Stimulated activated CD8-positive, alpha-beta memory T cell treated with anti-CD3 and anti-CD28 coated beads, Interleukin-12 subunit alpha, Interleukin-12 subunit beta, amount 100 ng/mL, for 24 hours (primary cell): Measurements from ENCODE around the gene AGFG2.
A peak's percentile ranks its signal among the peaks of the same experiment; 100 is the strongest.

Experiments
- DNase-seq: peaks from one replicate; pipeline ENCODE4 v3.0.0-alpha.2; 2020; ENCODE audit errors: extremely low read depth

AGFG2 gene

DNA sequence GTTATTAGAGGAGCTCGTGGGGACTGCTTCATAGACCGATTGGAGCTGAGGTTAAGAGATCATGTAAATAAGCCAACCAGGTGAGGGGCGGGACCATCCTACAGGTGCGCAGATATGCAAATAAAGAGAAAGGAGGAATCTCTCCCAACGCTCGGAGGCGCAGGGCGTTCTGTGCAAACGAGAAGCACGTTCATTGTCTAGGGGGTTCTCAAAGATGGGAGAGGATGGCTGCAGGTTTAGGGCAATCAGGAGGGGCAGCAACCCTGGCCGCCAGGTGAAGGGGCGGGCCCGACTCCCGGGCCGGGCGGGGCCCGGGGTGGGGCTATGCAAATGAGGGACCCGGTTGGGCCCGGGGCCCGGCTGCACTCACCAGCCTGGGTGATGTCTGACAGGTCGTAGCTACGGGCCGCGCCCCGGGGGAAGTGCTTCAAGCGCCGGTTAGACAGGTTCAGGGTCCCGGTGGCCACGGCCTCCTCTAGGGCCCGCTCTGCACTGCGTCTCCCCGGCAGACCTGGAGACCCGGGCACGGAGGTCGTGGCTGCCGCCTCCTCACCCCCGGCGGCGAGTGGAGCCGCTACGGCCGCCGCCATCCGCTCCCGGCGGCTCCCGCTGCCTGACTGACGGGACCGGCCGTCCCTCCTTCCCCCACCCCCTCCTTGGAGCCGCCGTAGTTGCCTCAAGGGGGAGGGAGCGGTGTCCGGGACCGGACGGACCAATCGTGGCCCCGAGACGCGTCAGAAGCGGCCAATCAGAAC lies 46.7 kb downstream of the AGFG2 start, which contains the start of gene LRCH4:
TSS of gene LRCH4 (minus strand) at position 619 of the 755 bp plus-strand sequence. CDS start at position 590, 29 bp downstream.
- DNase-seq, result no peak

DNA sequence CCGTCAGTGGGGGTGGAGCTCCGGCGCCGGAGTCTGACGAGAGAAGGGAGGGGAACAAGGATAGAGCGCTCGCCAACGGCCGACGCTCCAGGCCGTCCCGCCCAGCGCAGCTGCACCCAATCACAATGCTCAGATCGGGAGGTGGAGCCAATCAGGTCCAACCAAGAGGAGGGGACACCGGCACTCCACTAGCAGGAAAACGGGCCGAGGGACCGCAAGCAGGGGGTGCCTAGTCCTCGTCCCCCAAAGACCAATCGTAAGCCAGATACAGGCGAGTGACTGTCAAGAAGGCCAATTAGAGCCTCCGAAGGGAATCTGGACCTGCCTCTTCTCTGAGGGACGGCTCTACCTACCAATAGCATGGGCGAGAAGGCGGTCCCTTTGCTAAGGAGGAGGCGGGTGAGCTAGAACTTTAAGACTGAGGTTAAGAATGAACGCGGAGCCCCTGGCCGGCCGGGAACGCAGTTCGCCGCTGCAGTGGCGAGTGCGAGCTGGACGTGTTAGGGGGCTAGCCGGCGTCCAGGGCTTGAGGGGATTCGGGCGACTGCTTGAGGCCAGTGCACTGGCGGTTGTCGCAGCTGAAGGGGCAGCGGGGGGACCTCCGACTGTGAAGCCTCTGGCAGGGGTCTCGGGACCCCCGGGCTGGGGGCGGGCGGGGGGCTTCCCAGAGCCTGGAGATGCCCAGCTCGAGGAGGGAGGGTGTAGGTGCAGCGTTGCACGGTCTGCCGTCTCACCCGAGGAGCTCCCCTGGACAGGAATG lies 47.4 kb downstream of the AGFG2 start, which contains the start of gene FBXO24:
TSS of gene FBXO24 (plus strand) at position 63 of the 760 bp plus-strand sequence. CDS start at position 361, 298 bp downstream.
- peak; percentile 97 for DNase-seq

DNA sequence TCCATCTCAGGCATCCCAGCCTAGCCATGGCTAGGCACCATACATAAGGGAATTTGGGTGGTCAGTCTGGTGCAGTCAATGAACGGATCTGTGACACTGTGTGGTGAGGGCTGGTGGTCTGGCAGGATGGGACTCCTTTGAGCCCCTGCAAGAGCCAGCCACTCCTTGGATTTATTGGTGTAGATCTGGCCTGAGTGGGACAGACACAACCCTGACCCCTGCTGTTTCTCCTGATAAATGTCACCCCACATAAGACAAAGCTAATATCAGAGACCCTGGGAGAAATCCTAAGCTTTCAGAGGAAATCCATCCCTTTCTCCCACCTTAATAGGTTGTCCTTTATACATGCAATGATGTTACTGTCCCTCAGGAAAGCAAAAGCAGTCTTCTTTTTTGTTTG lies 49.4 kb downstream of the AGFG2 start:
- no peak for DNase-seq

DNA sequence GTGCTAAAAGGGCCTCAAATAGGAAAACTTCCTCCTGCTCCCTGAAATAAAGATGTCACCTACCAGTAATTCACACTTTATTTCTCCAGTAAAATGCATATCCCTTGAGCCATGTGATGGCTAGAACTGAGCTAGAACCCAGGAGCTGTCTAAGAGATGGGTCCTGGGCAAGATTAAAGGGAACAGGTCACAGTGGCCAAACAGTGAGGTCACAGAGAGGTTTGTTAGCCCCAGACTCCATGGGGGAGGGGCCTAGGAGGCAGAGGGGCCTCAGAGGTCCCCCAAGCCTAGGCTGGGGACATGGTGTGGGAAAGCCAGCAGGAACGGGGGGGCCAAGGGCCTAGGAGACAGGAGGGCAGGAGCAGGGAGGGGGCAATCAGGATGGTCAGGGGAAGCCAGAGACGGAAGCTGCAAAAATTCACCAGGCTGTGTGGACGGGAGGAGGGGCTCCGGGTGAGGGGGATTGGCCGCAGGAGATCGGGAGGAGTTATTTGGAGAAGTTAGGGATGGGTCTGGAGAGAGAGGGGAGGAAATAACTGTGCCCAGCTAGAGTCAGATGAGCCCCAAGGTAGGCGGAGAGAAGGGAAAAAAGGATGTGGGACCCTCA lies 50.4 kb downstream of the AGFG2 start:
- no peak for DNase-seq

DNA sequence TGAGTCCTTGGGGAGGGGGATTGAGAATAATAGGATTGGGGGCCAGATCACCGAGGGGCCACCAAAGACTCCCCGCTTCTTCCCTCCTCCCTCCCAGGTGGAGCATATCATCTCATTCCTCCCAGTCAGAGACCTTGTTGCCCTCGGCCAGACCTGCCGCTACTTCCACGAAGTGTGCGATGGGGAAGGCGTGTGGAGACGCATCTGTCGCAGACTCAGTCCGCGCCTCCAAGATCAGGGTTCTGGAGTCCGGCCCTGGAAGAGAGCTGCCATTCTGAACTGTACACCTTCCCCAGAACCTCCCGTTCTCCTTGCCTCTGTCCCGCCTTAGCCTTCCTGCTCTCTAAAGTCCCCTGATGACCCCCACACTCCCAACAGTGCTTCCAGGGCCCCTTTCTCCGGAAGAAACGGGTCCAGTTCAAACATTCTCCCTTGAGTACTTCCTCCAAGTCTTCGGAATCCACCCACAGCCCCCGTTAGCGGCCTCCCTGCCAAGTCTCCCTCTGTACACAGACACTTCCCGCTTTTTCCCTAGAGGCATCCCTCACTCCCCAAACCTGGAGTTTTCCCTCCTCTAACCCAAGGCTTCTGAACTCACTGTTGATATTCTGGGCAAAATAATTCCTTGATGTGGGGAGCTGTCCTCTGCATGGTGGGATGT lies 51.2 kb downstream of the AGFG2 start:
- no peak for DNase-seq

DNA sequence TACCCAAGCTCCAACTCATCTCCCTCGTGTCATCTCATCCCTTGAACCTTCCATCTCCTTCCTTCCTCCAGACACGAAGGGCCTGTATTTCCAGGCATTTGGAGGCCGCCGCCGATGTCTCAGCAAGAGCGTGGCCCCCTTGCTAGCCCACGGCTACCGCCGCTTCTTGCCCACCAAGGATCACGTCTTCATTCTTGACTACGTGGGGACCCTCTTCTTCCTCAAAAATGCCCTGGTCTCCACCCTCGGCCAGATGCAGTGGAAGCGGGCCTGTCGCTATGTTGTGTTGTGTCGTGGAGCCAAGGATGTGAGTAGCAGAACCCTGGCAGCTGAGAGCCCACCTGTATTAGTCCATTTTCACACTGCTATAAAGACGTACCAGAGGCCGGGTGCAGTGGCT lies 52.6 kb downstream of the AGFG2 start:
- DNase-seq, result no peak

DNA sequence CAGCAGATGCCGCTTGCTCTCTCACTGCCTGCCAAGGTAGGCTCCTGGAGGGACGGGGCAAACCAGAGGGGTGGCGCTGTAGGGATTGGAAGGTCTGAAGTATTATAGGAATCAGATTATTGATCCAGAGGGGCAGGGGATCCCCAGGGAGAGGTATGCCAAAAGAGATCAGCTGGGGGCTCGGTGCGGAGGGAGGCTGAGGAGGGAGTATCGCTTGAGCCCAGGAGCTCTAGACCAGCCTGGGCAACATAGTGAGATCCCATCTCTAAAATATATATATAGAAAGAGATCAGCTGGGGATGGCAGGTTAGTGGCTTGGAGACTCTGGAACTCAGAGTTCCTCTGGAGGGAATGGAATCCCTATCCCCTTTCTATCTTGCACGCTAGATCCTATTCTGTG lies 56.2 kb downstream of the AGFG2 start:
- no peak for DNase-seq

DNA sequence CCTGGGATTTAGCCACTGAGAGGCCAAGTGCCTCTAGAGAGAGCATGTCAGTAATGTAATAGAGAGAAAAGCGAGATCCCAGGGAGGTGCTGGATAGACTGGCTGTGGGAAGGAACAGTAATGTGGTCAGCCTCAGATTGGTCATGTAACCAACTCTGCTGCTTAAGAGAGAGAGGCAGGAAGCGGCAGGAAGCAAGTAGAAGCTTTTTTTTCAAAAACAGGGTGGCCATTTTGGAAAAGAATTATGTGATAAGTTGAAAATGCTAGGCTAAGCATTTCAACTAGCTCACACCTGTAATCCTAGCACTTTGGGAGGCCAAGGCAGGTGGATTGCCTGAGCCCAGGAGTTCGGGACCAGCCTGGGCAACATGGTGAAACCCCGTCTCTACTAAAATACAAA lies 59.4 kb downstream of the AGFG2 start:
- DNase-seq, result no peak

DNA sequence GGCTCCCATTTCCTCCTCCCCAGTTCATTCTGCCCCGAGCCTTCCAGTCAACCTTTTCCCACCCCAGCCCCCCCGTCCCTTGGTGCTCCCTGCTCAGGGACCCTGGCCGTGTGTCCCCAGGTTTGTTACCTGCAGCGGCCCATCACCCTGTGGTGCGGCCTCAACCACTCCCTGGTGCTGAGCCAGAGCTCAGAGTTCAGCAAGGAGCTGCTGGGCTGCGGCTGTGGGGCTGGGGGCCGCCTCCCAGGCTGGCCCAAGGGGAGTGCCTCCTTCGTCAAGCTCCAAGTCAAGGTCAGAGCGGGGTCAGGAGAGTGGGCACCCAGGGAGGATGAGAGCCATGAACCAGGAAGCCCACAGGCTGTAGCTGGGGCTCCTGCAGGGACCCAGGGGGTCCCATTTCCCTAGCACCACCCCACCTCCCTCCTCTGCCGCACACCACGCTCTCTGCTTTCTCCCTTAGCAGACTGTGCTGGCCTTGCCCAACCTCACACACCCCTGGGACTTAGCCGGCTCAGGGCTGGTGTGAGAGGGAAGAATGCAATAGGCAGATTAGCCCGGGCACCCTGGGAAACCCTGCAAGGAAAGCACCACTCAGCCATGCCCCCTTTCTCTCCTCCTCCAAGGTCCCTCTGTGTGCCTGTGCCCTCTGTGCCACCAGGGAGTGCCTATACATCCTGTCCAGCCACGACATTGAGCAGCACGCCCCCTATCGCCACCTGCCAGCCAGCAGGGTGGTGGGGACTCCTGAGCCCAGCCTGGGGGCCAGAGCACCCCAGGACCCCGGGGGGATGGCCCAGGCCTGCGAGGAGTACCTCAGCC lies 61.1 kb downstream of the AGFG2 start:
- DNase-seq, result no peak

DNA sequence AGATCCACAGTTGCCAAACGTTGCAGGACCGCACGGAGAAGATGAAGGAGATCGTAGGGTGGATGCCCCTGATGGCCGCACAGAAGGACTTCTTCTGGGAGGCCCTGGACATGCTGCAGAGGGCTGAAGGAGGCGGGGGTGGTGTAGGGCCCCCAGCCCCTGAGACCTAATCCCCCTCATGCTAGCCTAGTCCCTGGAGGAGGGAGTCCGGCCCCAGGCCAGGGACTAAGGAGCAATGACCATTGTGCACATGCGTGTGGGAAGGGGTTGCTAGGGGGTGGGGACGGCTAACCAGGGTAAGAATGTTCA lies 61.7 kb downstream of the AGFG2 start:
- no peak for DNase-seq

DNA sequence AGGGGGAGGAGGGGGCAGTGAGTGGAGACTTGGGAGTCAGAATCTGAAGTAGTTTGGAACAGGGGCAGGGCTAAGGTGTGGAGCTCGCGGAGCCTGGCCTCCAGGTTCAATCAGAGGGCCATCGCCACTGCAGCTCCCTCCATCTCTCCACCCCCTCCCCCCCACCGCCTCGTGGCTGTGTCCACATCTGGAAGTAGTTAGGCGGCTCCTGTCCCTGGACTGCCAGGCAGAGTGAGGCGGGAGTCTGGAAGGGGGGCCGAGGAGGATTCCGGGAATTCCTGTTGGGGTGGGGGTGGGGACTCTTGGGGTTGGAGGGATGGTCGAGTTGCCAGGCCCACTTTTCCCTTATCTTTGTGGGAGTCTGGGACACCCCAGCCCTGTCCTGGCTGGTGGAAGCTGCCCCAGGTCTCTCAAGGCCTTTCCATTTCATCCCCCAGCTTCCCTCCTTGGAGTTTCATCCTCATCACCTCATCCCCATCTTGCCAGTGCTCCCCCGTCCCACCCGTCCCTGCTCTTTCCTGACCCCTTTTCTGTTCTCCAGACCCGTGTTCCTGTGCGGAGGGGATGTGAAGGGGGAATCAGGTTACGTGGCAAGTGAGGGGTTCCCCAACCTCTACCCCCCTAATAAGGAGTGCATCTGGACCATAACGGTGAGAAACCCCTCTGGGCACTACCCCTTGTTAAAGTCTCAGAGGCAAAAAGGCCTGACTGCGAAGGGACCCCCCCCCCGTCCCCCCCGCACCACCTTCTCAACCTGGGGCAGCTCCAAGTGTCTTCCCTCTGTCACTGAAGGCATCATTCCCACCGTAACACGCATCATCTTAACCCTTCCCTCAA lies 64.1 kb downstream of the AGFG2 start:
- DNase-seq, result no peak

DNA sequence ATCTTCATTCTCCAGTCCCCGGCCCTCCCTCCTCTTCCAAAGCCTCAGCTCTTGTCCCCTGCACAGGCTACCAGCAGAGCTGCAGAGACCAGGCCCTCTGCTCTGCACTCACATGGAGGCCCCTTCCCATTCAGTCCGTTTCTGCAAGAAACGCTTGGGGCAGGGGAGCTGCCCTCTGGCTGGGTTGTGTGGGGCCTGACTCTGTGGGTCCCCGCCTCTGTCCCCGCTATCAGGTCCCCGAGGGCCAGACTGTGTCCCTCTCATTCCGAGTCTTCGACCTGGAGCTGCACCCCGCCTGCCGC lies 64.7 kb downstream of the AGFG2 start:
- no peak for DNase-seq

DNA sequence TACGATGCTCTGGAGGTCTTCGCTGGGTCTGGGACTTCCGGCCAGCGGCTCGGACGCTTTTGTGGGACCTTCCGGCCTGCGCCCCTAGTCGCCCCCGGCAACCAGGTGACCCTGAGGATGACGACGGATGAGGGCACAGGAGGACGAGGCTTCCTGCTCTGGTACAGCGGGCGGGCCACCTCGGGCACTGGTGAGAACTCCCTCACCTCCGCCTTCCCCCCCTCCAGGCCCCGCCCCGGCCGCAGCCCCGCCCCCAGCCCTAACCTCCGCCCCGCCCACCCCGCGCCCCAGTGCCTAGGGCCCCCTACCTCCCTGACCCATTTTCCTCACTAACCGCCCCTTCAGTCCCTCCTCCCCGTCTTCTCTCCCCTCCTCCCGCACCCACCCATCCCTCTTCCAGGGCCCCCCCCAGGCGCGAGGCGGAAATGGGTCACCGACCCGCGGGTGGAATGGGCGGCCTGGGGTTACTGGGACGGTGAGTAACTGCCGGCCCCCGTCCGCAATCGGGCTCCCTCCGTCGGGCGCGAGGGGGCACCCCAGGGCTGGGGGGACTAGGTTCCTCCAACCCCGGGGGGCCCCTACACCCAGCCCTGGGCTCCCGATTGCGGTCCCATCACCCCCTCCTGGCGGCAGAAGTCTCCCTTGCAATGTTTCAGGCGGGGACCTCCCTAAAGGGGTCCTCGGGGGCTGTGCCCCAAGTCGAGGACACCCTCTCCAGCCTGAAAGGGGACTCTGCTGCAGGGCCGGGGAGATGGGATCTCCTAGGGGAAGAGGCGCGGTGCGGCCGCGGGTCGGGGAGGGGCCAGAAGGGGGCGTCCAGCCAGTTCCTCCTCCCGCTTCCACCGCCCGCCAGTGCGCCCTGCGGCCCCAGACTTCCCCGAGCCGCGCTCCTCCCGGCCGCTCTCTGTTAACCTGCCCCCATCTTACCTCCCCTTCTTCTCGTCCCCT lies 65.3 kb downstream of the AGFG2 start:
- peak; percentile 40 for DNase-seq

DNA sequence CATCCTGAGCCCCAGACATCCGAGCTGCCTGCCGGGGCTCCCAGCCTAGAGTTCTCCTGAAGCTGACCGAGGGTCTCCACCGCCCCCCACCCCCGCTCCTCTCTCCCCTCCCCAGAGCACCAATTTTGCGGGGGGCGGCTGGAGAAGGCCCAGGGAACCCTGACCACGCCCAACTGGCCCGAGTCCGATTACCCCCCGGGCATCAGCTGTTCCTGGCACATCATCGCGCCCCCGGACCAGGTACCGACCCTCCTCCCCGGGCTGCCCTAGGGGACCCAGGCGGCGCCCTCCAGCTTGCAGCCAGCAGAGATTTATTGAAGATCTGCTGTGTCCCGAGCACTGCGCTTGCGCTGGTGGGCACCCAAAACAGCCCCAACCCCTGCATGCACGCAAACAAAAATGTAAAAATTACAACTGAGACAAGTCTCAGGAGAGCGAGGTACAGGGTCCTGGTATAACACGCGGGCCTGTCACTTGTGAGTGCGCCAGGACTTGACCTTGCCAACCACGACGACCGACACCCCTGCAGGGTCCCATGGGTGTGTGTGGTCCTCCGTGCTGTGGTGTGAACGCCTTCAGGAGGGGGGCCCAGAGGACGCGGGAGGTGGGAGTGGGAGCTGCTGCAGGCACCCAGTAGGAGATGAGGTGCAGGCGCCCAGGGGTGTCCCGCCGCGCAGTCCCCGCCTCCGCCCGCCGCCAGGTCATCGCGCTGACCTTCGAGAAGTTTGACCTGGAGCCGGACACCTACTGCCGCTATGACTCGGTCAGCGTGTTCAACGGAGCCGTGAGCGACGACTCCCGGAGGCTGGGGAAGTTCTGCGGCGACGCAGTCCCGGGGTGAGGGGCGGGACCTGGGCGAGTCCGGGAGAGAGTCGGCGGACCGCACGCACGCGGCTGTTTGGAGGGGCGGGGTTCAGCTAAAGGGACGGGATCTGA lies 66.2 kb downstream of the AGFG2 start:
- no peak for DNase-seq

DNA sequence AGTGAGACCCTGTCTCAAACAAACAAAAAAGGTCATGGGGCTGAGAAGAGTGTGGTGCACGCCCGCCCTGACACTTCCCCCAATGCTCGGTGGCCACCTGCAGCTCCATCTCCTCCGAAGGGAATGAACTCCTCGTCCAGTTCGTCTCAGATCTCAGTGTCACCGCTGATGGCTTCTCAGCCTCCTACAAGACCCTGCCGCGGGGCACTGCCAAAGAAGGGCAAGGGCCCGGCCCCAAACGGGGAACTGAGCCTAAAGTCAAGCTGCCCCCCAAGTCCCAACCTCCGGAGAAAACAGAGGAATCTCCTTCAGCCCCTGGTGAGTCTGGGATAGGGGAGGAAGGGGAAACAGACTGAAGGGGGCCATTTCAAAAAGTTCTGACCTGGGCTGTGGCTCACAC lies 67.3 kb downstream of the AGFG2 start:
- DNase-seq, result no peak

DNA sequence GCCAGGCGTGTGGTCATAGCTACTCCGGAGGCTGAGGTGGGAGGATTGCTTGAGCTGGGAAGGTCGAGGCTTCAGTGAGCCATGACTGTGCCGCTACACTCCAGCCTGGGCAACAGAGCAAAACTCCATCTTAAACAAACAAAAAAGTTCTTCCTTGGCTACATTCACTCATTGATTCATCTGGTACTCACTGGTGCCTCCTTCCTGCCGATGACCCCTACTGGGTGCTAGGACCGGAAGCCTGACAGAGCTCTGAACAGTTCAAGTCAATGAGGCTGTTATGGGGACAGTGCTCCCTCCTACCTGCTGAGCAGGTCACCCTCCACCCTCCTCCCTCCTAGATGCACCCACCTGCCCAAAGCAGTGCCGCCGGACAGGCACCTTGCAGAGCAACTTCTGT lies 68.1 kb downstream of the AGFG2 start:
- no peak for DNase-seq

DNA sequence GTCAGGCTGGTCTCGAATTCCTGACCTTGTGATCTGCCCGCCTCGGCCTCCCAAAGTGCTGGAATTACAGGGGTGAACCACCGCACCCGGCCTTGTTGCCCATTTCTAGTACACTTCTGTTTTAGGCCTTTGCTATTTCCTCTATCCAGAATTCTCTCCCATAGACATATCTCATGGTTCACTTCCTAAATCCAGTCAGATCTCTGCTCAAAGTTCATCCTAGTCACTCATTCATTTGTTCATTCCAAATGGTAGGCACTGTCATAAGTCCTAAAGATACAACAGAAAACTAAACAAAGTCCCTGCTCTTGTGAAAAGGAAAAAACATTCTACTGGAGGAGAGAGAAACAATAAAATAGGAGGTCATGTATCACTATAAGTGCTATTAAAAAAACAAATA lies 71.0 kb downstream of the AGFG2 start:
- no peak for DNase-seq

DNA sequence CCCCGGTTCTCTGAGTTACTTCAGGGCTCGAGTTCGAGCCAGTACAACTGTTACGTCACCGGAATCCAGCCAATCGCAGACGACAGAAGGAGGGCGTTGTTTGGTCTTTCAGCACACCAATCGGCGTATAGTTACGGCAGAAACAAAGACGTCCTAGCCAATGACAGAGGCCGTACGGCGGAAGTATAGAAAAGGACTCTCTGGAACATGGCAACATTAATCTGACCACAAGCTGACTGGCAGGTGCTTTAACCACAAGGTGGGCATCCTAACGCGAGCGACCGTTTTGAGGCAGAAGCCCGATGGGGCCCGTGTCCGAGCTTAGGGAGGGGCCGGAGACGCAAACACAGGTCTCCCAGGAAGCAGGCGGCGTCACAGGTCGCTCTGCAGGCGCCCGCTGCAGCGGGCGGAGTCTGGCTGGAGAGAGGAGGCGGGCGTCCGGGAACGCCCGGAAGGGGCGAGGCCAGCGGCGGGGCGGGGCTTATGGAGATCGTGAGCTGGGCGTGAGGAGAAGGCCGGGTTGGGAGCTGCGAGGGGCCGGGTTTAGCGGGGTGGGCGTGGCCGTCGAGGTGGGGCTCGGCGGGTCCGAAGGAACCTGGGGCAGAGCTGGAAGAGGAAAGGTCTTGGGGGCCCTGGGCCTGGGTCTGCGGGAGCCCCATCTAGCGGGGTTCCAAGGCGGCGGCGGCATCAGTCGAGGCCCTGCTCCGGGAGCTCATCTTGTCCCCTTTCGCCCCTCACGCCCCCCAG lies 73.2 kb downstream of the AGFG2 start, which contains the start of gene MOSPD3:
TSS of gene MOSPD3 (plus strand) at position 558 of the 747 bp plus-strand sequence. CDS start 252 bp downstream, outside the sequence.
- peak; percentile 94 for DNase-seq
